Astrocyte of the hippocampus (primary cell): ENCODE data around the gene IL21R.
"Not testable (repeated sequence)": the region's sequence is repeated elsewhere in the genome, so short reads cannot be mapped to it uniquely, and the experiment has no call there.

Source experiments
- DNase-seq: peaks from one replicate; pipeline ENCODE4 v3.0.0; 2011; ENCODE audit warnings: low read depth, low spot score

The IL21R gene

DNA sequence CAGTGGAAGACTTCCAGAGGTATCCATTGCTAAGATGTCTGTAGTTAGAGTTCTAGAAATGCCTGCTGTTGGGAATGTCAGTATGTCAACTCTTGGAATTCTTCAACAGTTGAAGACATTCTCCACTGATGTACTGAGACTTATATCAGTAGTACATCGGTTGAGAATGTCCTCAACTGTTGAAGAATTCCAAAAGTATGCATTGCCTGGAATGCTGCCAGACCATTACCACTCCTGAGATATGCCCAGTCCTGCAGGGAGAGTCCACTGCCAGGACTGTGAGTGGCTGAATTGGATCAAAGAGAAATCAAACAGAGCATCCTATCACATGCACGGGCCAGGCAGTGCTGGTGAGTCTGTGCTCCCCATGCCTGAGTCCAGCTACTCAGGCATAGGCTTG is 42.0 kb downstream of the IL21R start:
- peak; percentile 86 for DNase-seq

DNA sequence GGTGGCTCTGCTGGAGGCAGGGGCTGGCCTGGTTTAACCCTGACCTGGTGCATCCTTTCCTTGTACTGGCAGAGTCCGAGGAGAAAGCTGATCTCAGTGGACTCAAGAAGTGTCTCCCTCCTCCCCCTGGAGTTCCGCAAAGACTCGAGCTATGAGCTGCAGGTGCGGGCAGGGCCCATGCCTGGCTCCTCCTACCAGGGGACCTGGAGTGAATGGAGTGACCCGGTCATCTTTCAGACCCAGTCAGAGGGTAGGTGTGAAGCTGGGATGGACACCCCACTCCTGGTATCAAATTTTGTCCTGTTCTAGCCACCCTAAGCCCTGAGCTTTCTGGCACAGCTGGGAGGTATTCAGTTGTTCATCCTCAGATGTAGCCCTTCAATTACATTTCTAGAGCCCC is 42.5 kb downstream of the IL21R start:
- no peak for DNase-seq

DNA sequence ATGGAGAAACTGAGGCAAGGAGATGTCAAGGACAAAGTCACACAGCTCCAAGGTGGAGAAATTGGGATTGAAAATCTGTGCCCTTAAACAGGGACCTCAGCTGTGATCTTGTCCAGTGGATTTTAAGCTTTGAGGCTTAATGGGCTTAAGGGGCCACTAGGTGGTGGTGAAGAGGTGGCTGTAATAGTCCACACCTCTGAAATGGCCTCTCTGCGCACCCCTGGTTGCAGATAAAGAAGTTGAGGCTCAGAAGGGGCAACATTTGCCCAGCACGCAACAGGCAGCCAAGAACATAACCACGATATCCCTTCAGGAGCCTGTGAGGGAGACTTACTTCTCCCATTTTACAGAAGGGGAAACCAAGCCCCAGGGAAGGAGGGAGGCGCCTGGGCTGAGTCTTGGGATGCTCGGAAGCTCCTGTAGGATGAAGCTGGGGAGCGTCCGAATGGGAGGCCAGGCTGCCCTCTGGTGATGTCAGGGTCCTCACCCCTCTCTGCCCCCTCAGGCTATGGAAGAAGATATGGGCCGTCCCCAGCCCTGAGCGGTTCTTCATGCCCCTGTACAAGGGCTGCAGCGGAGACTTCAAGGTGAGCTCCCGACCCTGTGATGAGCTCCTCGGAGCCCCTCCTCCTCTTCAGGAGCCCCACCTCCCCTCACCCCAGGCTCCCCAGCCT is 43.7 kb downstream of the IL21R start:
- DNase-seq, result no peak

DNA sequence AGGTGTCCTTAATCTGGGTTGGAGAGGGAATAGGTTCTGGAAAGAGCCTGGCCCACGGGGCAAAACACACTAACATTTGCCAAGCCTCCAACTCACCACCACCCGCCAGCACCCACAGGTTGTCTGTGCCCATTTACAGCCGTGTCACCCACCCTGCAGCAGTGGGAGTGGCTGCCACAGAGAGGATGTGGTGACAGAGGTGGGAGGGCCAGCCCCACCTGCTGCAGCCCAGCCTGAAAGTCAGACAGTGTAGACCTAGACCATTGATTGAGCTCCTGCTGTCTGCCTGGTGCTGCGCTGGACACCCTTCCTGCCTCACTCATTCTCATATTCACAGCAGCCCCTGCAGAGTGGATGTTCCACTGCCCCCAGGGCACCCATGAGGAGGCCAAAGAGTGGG is 44.7 kb downstream of the IL21R start:
- no peak for DNase-seq

DNA sequence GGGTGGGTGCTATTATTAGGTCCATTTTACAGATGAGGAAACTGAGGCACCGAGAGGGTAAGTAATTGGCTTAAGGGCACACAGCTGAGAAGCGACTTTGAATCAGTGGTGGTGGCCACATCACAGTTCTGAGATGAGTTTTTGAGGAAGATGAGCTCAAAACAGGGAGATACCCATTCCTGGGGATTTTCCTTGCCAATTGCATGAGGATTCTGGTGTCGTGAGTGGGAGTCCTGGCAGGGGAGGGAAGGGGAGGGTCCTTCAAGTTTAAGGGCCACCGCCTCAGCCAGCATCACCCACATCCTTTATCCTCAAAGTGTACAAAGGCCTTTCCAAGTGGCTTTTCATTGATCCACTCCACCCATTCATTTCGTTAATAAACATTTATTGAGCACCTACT is 45.3 kb downstream of the IL21R start:
- DNase-seq, result no peak

DNA sequence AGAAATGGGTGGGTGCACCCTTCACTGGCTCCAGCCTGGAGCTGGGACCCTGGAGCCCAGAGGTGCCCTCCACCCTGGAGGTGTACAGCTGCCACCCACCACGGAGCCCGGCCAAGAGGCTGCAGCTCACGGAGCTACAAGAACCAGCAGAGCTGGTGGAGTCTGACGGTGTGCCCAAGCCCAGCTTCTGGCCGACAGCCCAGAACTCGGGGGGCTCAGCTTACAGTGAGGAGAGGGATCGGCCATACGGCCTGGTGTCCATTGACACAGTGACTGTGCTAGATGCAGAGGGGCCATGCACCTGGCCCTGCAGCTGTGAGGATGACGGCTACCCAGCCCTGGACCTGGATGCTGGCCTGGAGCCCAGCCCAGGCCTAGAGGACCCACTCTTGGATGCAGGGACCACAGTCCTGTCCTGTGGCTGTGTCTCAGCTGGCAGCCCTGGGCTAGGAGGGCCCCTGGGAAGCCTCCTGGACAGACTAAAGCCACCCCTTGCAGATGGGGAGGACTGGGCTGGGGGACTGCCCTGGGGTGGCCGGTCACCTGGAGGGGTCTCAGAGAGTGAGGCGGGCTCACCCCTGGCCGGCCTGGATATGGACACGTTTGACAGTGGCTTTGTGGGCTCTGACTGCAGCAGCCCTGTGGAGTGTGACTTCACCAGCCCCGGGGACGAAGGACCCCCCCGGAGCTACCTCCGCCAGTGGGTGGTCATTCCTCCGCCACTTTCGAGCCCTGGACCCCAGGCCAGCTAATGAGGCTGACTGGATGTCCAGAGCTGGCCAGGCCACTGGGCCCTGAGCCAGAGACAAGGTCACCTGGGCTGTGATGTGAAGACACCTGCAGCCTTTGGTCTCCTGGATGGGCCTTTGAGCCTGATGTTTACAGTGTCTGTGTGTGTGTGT is 46.8 kb downstream of the IL21R start:
- no peak for DNase-seq

DNA sequence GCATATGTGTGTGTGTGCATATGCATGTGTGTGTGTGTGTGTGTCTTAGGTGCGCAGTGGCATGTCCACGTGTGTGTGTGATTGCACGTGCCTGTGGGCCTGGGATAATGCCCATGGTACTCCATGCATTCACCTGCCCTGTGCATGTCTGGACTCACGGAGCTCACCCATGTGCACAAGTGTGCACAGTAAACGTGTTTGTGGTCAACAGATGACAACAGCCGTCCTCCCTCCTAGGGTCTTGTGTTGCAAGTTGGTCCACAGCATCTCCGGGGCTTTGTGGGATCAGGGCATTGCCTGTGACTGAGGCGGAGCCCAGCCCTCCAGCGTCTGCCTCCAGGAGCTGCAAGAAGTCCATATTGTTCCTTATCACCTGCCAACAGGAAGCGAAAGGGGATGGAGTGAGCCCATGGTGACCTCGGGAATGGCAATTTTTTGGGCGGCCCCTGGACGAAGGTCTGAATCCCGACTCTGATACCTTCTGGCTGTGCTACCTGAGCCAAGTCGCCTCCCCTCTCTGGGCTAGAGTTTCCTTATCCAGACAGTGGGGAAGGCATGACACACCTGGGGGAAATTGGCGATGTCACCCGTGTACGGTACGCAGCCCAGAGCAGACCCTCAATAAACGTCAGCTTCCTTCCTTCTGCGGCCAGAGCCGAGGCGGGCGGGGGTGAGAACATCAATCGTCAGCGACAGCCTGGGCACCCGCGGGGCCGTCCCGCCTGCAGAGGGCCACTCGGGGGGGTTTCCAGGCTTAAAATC is 47.6 kb downstream of the IL21R start:
- DNase-seq, result no peak

DNA sequence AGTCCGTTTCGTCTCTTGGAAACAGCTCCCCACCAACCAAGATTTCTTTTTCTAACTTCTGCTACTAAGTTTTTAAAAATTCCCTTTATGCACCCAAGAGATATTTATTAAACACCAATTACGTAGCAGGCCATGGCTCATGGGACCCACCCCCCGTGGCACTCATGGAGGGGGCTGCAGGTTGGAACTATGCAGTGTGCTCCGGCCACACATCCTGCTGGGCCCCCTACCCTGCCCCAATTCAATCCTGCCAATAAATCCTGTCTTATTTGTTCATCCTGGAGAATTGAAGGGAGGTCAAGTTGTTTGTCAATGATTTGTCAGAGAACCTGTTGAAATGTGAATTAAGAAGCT is 48.2 kb downstream of the IL21R start:
- no peak for DNase-seq

DNA sequence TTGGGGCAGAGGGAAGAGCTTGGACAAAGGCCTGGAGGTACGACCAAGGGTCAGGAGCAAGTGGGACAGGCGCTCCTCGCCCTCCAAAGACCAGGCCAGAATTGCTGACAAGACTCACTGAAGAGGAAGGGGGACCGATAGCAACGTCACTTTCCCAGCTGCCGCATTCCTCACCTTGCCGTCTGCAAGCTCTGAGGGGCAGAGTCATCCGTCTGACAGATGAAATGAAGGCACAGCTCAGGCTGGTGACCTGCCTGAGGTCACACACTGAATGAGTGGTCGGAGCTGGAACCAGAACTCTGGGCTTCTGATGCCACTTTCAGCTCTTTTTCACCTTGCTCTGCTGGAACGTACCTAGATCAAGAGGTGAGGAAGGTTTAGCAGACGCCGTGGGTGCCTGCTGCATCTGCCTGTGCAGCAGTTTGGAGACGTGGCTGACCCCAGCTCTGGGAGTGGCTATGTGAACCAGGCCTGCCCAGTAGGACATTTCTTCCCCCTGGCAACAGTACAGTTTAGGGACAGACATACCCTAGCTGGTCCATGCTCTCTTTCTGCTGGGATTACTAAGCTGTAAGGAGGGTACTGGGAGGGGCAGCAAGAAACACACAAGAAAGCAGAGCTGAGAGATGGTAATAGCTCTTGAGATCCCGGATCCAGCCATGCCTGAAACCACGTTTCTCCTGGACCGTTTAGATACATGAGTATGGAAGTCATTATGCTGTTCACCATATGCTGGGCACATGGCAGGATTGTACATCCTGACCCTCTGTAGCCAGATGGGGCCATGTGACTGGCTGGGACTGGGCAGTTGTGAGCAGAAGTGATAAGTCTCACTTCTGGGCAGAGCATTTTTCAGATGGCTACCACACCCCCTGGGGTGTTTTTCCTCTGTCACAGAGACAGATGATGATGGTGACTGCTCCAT is 50.9 kb downstream of the IL21R start:
- DNase-seq, result no peak

DNA sequence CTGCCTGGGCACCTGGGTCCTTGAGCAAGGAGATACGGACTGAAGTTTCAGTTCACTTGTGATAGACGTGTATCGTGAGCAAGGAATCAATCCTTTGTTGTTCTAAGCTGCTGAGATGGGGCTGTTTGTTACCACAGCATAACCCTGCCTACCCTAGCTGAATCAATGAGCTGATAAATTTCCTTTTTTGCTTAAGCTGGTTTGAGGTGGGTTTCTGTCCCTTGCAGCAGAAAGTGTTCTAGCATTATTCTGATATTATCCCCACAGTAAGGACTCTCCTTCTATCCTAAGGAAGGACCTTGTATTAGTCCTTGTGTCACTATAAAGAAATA is 51.5 kb downstream of the IL21R start:
- DNase-seq, result no peak

DNA sequence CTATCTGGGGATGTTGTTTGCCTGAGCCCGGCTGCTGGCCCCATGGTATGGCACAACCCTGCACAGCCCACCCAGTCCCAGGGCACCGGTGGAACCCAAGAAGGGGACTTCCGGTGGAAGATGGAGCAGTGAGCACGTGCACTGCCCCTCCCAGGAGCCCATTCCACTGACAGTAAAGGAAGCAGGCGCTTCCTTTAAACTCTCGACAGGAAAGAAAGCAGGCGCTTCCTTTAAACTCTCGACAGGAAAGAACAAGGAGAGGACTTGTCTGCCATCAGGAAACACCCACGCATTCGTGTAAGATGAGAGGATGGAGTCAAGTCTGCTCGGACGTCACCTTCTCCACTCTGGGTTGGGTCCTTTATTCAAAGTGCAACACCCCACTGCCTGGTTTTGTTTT is 53.7 kb downstream of the IL21R start:
- no peak for DNase-seq

DNA sequence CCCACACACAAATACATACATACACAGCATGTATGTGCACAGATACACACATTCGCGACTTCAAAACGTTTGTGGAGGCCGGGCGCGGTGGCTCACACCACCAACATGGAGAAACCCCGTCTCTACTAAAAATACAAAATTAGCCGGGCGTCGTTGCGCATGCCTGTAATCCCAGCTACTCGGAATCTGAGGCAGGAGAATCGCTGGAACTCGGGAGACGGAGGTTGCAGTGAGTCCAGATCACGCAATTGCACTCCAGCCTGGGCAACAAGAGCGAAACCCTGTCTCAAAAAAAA is 55.6 kb downstream of the IL21R start:
- not testable (repeated sequence) for DNase-seq

DNA sequence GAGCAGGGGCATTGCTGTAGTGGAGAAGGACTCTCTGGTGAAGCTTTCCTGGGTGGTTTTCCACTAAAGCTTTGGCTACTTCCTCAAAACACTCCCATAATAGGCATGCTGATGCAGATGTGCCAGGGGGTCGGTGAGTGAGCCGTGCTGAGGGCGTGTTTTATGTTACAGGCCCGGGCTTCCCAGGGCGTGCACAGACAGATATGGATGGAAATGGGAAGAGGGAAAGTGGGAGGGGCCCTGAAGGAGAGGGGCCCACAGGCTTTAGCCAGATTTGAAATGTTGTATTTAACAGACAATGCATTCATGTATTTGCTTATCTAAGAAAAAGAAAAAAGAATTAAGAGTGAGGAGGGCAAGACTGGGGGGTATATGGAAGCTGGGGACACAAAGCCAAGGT is 56.3 kb downstream of the IL21R start:
- no peak for DNase-seq

DNA sequence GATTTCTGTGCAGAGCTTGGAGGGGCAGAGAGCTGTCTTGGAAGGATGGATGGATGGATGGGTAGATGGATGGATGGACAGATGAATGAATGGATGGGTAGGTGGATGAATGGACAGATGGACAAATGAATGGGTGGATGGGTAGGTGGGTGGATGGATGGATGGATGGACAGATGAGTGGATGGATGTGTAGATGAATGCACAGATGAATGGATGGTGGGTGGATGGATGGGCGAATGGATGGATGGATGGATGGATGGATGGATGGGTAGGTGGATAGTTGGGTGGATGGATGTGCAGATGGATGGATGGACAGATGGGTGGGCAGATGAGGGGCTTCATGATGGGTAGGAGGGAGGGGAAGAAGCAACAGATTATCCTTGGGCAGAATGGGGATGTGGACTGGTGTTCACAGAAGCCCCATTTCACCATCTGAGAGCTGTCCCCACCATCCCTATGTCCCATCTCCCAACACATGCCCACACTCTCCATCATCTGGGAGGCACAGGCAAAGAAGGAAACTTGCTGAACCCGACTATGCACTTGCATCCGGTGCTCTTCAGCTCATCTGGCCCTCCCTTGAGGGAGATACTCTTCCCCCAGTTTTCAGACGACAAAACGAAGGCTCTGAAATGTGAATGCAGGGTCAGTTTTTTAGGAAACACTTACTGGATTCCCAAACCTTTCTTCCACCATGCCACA is 57.2 kb downstream of the IL21R start:
- no peak for DNase-seq

DNA sequence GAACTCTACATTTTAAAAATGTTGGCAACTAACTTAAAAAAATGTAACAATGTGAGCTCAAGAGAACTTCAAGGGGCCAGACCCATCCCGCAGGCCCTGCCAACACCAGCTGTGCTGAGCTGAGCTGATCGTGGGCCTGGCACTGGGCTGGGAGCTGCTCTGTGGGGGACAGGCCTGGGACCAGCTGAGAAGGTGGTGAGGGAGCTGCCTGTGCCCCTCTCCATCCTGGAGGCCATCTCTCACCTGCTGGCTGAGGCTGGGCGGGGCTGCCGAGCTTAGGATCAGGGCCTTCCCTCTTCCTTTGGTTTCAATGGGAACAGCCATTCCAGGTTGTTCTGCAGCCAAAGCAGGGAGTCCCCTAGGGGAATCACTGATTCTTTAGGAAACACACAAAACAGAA is 58.2 kb downstream of the IL21R start:
- no peak for DNase-seq

DNA sequence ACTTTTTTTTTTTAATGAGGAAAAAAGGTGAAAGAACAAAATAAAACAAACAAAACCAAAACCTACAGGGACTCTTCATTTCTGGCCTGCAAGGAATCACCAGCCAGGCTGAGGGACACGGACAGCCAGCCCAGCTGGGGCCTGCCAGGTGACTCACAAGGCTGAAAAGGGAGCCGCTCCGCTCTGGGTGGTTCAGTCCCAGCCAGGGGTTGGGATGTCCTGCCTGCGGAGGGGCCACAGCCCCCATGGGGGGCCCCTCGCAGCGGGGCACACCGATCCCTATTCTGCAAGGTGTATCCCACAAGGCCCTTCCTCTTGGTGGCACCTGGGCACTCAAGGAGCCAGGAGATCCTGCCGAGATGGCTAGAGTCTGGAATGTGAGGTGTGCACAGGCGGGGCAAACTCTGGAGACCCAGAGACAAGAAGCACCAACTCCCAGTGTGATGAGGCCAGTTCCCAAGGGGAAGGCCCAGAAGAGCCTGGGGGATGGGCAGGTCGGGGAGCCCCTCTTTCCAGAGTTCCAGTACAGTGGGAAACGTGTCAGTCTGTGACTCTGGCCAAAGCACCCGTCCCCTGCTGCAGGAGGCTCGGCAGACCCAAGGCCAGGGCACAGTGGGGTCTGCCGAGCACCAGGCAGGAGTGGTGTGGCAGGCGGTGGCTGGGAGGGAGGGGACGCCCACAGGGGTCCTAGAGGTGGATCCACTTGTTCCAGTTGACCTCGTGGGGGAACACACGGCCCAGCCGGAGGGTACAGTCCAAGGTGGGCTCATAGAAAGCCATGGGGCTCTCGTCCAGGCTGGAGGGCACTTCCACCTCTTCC is 58.9 kb downstream of the IL21R start:
- DNase-seq, result no peak

DNA sequence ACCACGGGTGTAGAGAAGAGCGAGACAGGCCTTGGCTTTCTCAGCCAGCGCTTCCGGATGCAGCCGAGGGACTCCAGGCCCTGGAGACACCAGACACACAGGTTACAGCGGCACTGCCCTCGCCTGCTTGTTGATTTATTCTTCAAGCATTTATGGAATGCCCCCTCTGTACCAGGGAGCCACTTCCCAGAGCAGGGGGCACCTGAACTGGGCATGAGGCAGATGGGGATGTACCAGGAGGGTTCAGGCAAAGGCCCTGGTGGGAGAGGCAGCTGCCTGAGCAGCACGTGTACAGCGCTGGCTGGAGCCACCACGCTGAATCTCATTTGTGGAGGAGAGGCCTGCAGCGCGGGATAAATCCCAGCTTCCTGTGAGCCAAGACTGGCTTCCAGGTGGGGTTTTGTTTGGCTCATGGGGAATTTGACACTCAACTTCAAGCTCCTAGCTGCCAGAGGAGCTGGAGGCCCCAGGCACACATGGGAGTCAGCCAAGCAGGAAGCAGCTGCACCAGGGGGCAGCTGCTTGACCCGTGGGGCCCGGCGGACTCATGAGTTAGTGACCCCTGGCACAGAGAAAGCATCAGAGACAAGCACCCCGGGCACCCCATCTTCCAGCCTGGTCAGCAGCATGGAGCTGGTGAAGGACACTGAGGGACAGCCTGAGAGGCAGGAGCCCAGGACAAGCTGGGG is 59.7 kb downstream of the IL21R start:
- DNase-seq, result peak; percentile 16

DNA sequence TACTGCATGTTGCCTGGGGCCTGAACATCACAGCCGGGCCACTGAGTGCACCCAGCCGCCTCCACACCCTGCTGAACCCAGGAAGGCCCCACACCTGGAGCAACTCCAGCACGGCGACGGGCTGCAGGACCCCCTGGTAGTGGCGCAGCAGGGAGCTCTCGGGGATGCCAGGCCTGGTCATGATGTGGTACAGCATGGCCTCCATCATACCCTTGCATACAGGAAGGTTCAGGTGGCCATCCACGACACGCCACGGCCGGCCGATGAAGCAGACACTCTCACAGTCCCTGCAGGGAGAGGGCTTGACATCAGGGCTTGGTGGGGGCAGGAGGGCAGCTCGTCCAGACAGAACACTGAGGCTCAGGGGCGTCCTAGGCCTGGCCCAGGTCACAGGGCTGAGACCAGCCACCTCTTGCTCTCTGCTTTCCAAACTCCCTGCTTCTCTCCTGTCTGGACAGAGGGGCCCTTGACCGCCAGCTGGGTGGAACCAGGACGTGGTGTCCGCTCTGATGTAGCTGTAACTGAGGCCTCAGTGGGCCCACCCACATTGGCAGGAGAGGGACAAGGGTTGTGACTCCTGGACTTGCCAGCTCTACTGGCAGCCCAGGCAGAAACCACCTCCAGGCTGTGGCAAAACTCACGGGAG is 60.3 kb downstream of the IL21R start:
- no peak for DNase-seq
